Smooth muscle cell (in vitro differentiated cells): ENCODE data around the gene XAGE5. TPM values are rescaled to one million over a fixed set of nuclear protein-coding genes. Genes with fewer than 3 reads are reported as not detected.

Experiments used
- DNase-seq: peaks from one replicate; lab custom pipeline; 2025; ENCODE audit not compliant: unreplicated experiment; lab: John Stamatoyannopoulos, UW
- H2AFZ ChIP-seq: fragments of 200-600 bp; sonication (generic); 2 replicates; pipeline ENCODE4 v1.6.0; 2016; ENCODE audit warnings: antibody characterized with exemption, low read depth, mild to moderate bottlenecking
- H3F3A ChIP-seq: fragments of 200-600 bp; sonication (generic); 2 replicates; pipeline ENCODE4 v1.6.0; 2017; ENCODE audit warnings: antibody characterized with exemption, low read depth
- H3K27ac ChIP-seq: fragments of 200-600 bp; sonication (generic); 2 replicates; pipeline ENCODE4 v1.5.1; 2016; ENCODE audit warnings: low read depth, mild to moderate bottlenecking
- H3K27me3 ChIP-seq: fragments of 200-600 bp; sonication (generic); 2 replicates; pipeline ENCODE4 v1.6.1; 2016; ENCODE audit warnings: low read depth, mild to moderate bottlenecking
- H3K36me3 ChIP-seq: fragments of 200-600 bp; sonication (generic); 2 replicates; pipeline ENCODE4 v1.5.1; 2016; ENCODE audit warnings: low read depth
- H3K4me1 ChIP-seq: fragments of 200-600 bp; sonication (generic); 2 replicates; pipeline ENCODE4 v1.5.1; 2016; ENCODE audit warnings: low read depth
- H3K4me2 ChIP-seq: fragments of 200-600 bp; sonication (generic); 2 replicates; pipeline ENCODE4 v1.6.0; 2016; ENCODE audit warnings: mild to moderate bottlenecking
- H3K4me3 ChIP-seq: fragments of 200-600 bp; sonication (generic); 2 replicates; pipeline ENCODE4 v1.5.1; 2016; ENCODE audit warnings: mild to moderate bottlenecking
- H3K79me2 ChIP-seq: fragments of 200-600 bp; sonication (generic); 2 replicates; pipeline ENCODE4 v1.6.0; 2016; ENCODE audit warnings: low read depth, mild to moderate bottlenecking
- H3K9ac ChIP-seq: fragments of 200-600 bp; sonication (generic); 2 replicates; pipeline ENCODE4 v1.6.0; 2016; ENCODE audit warnings: low read depth
- H3K9me3 ChIP-seq: fragments of 200-600 bp; sonication (generic); replicated peaks from 2 replicates; pipeline ENCODE4 v1.5.1; 2016; ENCODE audit warnings: low read depth
- H4K20me1 ChIP-seq: fragments of 200-600 bp; sonication (generic); 2 replicates; pipeline ENCODE4 v1.6.0; 2016; ENCODE audit warnings: low read depth
- WGBS: methylation state at CpG from one replicate; pipeline ENCODE4 v1.1.7; 2016; ENCODE audit warnings: low lambda C conversion rate; 5-methylcytosine and 5-hydroxymethylcytosine counted together
- polyA plus RNA-seq: library from polyadenylated mRNA; unstranded; fragments of >200 nt; fragmentation: Nextera tagmentation; extraction: Ambion mirVana; gene quantifications from 2 replicates; pipeline ENCODE4 v1.2.1, GENCODE V29; 2016
- small RNA-seq: library from RNA; depleted of rRNA; stranded (forward); fragments of <200 nt; gene quantifications from one replicate; pipeline ENCODE3, GENCODE V24; 2014
- total RNA-seq: library from RNA; depleted of rRNA; stranded (reverse); fragments of >200 nt; gene quantifications from 2 replicates; pipeline ENCODE4 v1.2.3, GENCODE V29; 2014
- TF ChIP-seq, protein P1 (sequence below): fragments of 200-600 bp; sonication (generic); IDR thresholded peaks from 2 replicates; pipeline ENCODE4 v1.5.1; 2017; ENCODE audit warnings: borderline replicate concordance, mild to moderate bottlenecking, antibody characterized with exemption; ENCODE audit not compliant: insufficient read depth, poor library complexity, severe bottlenecking

Gene XAGE5
- total and polyA plus RNA-seq, 2 experiments from 2014 or later: not detected

DNA sequence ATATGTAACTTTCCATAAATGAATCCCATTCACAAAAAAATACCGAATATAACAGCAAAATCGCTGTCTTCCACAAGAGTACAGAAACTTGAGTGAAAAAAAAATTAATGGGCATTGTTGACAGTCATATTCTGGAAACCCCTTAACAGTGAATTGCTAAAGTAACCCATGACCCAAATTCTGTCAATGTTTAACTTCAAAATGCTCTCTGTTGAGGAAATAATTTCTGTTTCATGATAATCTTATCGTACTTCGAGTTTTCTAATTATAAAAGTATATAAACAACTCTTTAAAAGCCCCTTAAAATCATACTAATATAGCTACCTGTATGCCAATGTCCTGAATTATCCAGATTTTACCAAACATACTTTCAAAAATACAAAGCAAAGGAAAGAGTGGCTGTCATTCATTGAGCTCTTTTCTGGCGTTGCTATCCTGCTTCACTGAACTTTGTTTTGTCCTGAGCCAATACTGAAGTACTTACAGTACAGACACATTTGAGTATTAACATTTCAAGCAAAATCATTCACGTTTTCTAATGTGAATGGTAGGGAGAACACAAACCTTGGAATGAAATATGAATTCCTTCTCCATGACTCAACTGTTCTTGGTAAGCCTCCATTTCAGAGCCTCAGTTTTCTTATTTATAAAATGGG lies 54.4 kb downstream of the XAGE5 start:
- Histone ChIP-seq H2AFZ (no peak overlapping the region), H3K36me3 (no peaks in the 10 kb centered on the region), H3K4me2 (no peak overlapping the region), H4K20me1 (no peaks in the 10 kb centered on the region), H3K27me3 (no peaks in the 10 kb centered on the region), H3K9me3 (no peaks in the 10 kb centered on the region), H3K27ac (no peak overlapping the region), H3K9ac (no peak overlapping the region), H3K4me1 (no peaks in the 10 kb centered on the region), H3K4me3 (no peak overlapping the region), H3K79me2 (no peaks in the 10 kb centered on the region), H3F3A (no peaks in the 10 kb centered on the region)
- TF ChIP-seq, protein P1, sequence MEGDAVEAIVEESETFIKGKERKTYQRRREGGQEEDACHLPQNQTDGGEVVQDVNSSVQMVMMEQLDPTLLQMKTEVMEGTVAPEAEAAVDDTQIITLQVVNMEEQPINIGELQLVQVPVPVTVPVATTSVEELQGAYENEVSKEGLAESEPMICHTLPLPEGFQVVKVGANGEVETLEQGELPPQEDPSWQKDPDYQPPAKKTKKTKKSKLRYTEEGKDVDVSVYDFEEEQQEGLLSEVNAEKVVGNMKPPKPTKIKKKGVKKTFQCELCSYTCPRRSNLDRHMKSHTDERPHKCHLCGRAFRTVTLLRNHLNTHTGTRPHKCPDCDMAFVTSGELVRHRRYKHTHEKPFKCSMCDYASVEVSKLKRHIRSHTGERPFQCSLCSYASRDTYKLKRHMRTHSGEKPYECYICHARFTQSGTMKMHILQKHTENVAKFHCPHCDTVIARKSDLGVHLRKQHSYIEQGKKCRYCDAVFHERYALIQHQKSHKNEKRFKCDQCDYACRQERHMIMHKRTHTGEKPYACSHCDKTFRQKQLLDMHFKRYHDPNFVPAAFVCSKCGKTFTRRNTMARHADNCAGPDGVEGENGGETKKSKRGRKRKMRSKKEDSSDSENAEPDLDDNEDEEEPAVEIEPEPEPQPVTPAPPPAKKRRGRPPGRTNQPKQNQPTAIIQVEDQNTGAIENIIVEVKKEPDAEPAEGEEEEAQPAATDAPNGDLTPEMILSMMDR: no peak
- WGBS: 60% methylated on average over 6 of the region's 6 CpGs
- DNase-seq: no peak

Small RNAs within 50 kb of the gene (small RNA-seq; reads per million reads assigned to genes)
- not detected for gene AC244505.6
- not detected for gene AC244505.7

Other genes starting within 250 kb of the XAGE5 start
- not detected in 2 replicates for gene SSX7, start 156.4 kb upstream of the XAGE5 start, total RNA-seq
- gene SSX7, start 156.4 kb upstream of the XAGE5 start, polyA plus RNA-seq: not detected in 2 replicates
- gene SSX2, start 104.1 kb upstream of the XAGE5 start, total RNA-seq: not detected in 2 replicates
- not detected in 2 replicates for gene SSX2, start 104.1 kb upstream of the XAGE5 start, polyA plus RNA-seq
- not detected in 2 replicates for gene SSX2B, start 60.0 kb upstream of the XAGE5 start, total RNA-seq
- gene SSX2B, start 60.0 kb upstream of the XAGE5 start, polyA plus RNA-seq: not detected in 2 replicates
- not detected in 2 replicates for gene SPANXN5, start 13.9 kb upstream of the XAGE5 start, total RNA-seq
- gene SPANXN5, start 13.9 kb upstream of the XAGE5 start, polyA plus RNA-seq: not detected in 2 replicates
- gene XAGE3, start 56.8 kb downstream of the XAGE5 start, total RNA-seq: not detected in 2 replicates
- not detected in 2 replicates for gene XAGE3, start 56.8 kb downstream of the XAGE5 start, polyA plus RNA-seq
- 18.5 and 22.0 TPM in 2 replicates for gene FAM156B, start 86.0 kb downstream of the XAGE5 start, total RNA-seq
- 30.5 and 30.7 TPM in 2 replicates for gene FAM156B, start 86.0 kb downstream of the XAGE5 start, polyA plus RNA-seq
- gene FAM156A, start 147.2 kb downstream of the XAGE5 start, total RNA-seq: 7.6 and 16.3 TPM in 2 replicates
- 18.5 and 27.4 TPM in 2 replicates for gene FAM156A, start 147.2 kb downstream of the XAGE5 start, polyA plus RNA-seq
- 3.9 and 5.5 TPM in 2 replicates for gene GPR173, start 237.5 kb downstream of the XAGE5 start, total RNA-seq
- 0.63 and 1.8 TPM in 2 replicates for gene GPR173, start 237.5 kb downstream of the XAGE5 start, polyA plus RNA-seq